ENCODE measurements around the gene MAP2K7.

DNA sequence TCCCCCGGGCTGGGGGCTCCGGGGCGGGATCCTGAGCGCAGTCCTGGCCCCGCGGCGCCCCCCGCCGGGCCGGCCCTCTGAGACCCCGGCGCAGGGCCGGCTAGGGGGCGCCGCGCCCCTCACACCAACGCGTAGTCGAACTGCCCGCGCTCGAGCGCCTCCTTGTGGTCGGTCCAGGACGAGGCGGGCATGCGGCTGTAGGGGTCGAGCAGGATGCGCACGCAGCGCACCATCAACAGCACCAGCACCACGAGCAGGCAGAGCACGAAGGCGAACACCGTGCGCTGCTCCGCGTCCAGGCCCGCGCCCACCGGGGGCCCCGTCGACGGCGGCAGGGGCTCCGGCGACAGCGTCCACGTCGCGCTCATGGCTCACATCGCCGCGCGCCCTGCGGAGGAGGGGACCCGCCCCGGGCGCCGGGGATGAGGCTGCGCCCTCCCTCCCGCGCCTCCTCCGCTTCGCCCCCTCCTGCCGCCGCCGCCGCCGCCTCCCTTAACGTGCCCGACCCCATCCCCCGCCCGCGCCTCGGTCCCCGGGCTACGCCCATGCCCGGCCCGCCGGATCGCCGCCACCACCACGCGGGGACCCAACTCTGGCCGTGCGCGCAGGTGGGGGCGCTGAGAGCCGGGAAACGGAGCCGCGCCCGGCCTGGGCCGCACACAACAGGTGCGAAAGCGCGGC lies 21.6 kb downstream of the MAP2K7 start:
- no peak for TF ChIP-seq EZH2 (IDR thresholded peaks at IDR 0.05; ENCODE audit: borderline replicate concordance, low read depth, low read length, poor library complexity, severe bottlenecking)
- TF ChIP-seq, protein P1, sequence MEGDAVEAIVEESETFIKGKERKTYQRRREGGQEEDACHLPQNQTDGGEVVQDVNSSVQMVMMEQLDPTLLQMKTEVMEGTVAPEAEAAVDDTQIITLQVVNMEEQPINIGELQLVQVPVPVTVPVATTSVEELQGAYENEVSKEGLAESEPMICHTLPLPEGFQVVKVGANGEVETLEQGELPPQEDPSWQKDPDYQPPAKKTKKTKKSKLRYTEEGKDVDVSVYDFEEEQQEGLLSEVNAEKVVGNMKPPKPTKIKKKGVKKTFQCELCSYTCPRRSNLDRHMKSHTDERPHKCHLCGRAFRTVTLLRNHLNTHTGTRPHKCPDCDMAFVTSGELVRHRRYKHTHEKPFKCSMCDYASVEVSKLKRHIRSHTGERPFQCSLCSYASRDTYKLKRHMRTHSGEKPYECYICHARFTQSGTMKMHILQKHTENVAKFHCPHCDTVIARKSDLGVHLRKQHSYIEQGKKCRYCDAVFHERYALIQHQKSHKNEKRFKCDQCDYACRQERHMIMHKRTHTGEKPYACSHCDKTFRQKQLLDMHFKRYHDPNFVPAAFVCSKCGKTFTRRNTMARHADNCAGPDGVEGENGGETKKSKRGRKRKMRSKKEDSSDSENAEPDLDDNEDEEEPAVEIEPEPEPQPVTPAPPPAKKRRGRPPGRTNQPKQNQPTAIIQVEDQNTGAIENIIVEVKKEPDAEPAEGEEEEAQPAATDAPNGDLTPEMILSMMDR (conservative IDR thresholded peaks at IDR 0.05; ENCODE audit: low read depth, low read length): peak; percentile 88
